Gastrocnemius medialis (tissue), 4 donors: ENCODE data around the gene RBM6.

ENCODE experiments used
- POLR2A ChIP-seq, 2 donors: fragments of 450-650 bp; IDR thresholded peaks; one replicate each; pipeline ENCODE4 v1.6.1; 2017; ENCODE audit warnings: antibody characterized with exemption in 2 of 2, mild to moderate bottlenecking in 2 of 2, moderate library complexity in 2 of 2
- TF ChIP-seq, protein P1 (sequence below), 5 experiments: fragments of 450-650 bp in 3 of 5; fragments of 200-600 bp in 2 of 5; sonication (generic) in 2 of 5; IDR thresholded peaks in 4 of 5; conservative IDR thresholded peaks in 1 of 5; 1 replicate in 4 of 5; 2 replicates in 1 of 5; pipeline ENCODE4 v1.5.1; 2016 to 2019; ENCODE audit warnings: antibody characterized with exemption in 5 of 5, mild to moderate bottlenecking in 3 of 5, moderate library complexity in 3 of 5

DNA sequence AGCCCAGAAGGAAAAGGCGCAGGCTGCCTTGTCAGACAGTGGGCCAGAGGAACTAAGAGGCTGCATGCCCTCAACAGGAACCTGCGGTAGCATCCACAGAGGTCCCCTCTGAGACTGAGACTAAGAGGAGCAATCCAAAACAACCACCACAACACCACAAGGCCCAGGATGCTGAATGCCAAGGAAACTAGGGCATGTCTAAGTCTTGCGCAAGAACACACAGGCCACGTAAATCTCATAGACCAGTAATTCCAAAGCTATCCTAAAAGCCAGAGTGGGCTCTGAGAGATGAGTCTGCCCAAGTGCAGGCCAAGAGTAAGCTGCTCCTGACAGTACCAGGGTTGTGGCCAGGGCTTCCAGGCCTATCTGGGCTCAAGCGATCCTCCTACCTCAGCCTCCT is 23.3 kb upstream of the RBM6 start:
- TF ChIP-seq, protein P1, sequence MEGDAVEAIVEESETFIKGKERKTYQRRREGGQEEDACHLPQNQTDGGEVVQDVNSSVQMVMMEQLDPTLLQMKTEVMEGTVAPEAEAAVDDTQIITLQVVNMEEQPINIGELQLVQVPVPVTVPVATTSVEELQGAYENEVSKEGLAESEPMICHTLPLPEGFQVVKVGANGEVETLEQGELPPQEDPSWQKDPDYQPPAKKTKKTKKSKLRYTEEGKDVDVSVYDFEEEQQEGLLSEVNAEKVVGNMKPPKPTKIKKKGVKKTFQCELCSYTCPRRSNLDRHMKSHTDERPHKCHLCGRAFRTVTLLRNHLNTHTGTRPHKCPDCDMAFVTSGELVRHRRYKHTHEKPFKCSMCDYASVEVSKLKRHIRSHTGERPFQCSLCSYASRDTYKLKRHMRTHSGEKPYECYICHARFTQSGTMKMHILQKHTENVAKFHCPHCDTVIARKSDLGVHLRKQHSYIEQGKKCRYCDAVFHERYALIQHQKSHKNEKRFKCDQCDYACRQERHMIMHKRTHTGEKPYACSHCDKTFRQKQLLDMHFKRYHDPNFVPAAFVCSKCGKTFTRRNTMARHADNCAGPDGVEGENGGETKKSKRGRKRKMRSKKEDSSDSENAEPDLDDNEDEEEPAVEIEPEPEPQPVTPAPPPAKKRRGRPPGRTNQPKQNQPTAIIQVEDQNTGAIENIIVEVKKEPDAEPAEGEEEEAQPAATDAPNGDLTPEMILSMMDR (IDR thresholded peaks at IDR 0.05 in 4 of 5, conservative IDR thresholded peaks at IDR 0.05 in 1 of 5) = no peak
- no peak for TF ChIP-seq POLR2A (IDR thresholded peaks at IDR 0.05)
